ENCODE measurements around the gene ZNF821. TPM values are rescaled to one million over a fixed set of nuclear protein-coding genes. Genes with fewer than 3 reads are reported as not detected.
"Not testable (repeated sequence)": the region's sequence is repeated elsewhere in the genome, so short reads cannot be mapped to it uniquely, and the experiment has no call there.

ZNF821 gene
- total RNA-seq, 1 donor from 2014 or later, result 7.9 TPM

DNA sequence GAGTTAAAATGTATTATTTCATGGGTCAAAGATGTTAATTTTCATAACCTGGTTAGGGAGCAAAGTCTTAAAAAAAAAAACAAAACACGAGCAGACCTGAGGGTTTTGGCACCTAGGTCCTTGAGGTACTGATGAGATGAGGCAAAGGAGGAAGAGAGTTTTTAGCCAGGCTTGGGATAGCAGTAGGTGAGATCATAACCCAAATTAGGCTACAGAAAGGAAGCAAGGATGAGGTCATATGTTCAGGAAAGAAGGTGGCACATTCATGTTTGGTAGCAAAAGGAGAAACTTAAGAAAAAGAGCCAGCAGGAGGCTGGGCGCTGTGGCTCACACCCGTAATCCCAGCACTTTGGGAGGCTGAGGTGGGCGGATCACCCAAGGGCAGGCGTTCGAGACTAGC lies 35.4 kb downstream of the ZNF821 start:
- no peak overlapping the region for H3K27ac Mint-ChIP-seq
- H3K4me1 Mint-ChIP-seq (ENCODE audit: low read depth), result peaks cover 22% of the 10 kb centered on the region
- intact Hi-C loops (cut with micrococcal nuclease), result no loop called here
- DNase-seq (ENCODE audit: low spot score), result no peak
- no peaks in the 10 kb centered on the region for H3K9me3 Mint-ChIP-seq
- no peak overlapping the region for H3K4me3 Mint-ChIP-seq (ENCODE audit: low read depth)
- no peaks in the 10 kb centered on the region for H3K27me3 Mint-ChIP-seq (ENCODE audit: low read depth)
- peaks cover 40% of the 10 kb centered on the region for H3K36me3 Mint-ChIP-seq (ENCODE audit: low read depth)

- peaks cover 26% of the 10 kb centered on the region for H3K4me1 Mint-ChIP-seq (ENCODE audit: low read depth)
- no peaks in the 10 kb centered on the region for H3K9me3 Mint-ChIP-seq
- no peak for DNase-seq (ENCODE audit: low spot score)
- H3K36me3 Mint-ChIP-seq (ENCODE audit: low read depth), result peaks cover 34% of the 10 kb centered on the region
- H3K4me3 Mint-ChIP-seq (ENCODE audit: low read depth), result peak overlapping the region; percentile 89
- H3K27ac Mint-ChIP-seq, result peak overlapping the region; percentile 73
- intact Hi-C loops (cut with micrococcal nuclease), result no loop called here
- H3K27me3 Mint-ChIP-seq (ENCODE audit: low read depth), result no peaks in the 10 kb centered on the region
Measured at GRCh38 chr16:71847096-71847495, 36.9 kb downstream of the ZNF821 start.

GRCh38 chr16:71846431-71846830 lies 37.6 kb downstream of the ZNF821 start:
- Mint-ChIP-seq H3K4me1 (ENCODE audit: low read depth) (peaks cover 27% of the 10 kb centered on the region), H3K27ac (peak overlapping the region; percentile 73), H3K4me3 (ENCODE audit: low read depth) (peak overlapping the region; percentile 89), H3K9me3 (no peaks in the 10 kb centered on the region), H3K36me3 (ENCODE audit: low read depth) (peaks cover 29% of the 10 kb centered on the region), H3K27me3 (ENCODE audit: low read depth) (no peaks in the 10 kb centered on the region)
- peak; percentile 16 for DNase-seq (ENCODE audit: low spot score)
- intact Hi-C loops (cut with micrococcal nuclease), result loop anchor here (1.0 kb wide), 1 partner anchor 49 kb away; the partner anchor contains the start of gene IST1

GRCh38 chr16:71845639-71846430 lies 38.1 kb downstream of the ZNF821 start, which contains the start of gene ATXN1L:
Gene ATXN1L, plus strand, starts transcription at chr16:71845976. Its CDS starts 3,765 bp downstream, at chr16:71849741.
- intact Hi-C loops (cut with micrococcal nuclease), result loop anchor here (1.0 kb wide), 1 partner anchor 49 kb away; the partner anchor contains the start of gene IST1
- no peaks in the 10 kb centered on the region for H3K27me3 Mint-ChIP-seq (ENCODE audit: low read depth)
- peak within 1 kb of the TSS; percentile 89 for H3K4me3 Mint-ChIP-seq (ENCODE audit: low read depth)
- DNase-seq (ENCODE audit: low spot score), result peak; percentile 92
- H3K9me3 Mint-ChIP-seq, result no peaks in the 10 kb centered on the region
- peaks cover 26% of the 10 kb centered on the region for H3K36me3 Mint-ChIP-seq (ENCODE audit: low read depth)
- H3K4me1 Mint-ChIP-seq (ENCODE audit: low read depth), result peaks cover 27% of the 10 kb centered on the region
- peak within 1 kb of the TSS; percentile 94 for H3K27ac Mint-ChIP-seq

DNA sequence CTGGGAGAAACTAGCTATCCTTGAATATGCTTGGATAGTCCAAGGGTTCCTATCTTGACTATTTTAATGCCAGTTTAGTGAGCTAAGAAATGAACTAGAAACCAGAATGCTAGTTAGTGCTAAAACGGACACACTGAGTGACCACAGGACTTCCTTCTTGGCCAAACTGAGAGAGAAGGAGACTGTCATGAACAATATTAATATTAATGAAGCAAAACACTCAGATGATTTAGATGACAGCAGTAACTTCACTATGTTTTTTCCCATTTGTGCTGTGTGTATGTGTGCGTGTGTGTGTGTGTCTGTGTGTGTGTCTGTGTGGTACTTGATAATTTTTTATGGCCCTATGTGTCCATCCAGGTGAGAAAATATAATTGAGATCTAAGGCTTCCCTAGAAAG lies 40.4 kb downstream of the ZNF821 start:
- no peak overlapping the region for H3K4me3 Mint-ChIP-seq (ENCODE audit: low read depth)
- no peaks in the 10 kb centered on the region for H3K27me3 Mint-ChIP-seq (ENCODE audit: low read depth)
- no peak for DNase-seq (ENCODE audit: low spot score)
- peaks cover 27% of the 10 kb centered on the region for H3K4me1 Mint-ChIP-seq (ENCODE audit: low read depth)
- no peaks in the 10 kb centered on the region for H3K9me3 Mint-ChIP-seq
- no peak overlapping the region for H3K27ac Mint-ChIP-seq
- H3K36me3 Mint-ChIP-seq (ENCODE audit: low read depth), result peaks cover 9% of the 10 kb centered on the region
- intact Hi-C loops (cut with micrococcal nuclease), result loop anchor here (2.0 kb wide), 1 partner anchor 37 kb away; no protein-coding TSS in a partner anchor

DNA sequence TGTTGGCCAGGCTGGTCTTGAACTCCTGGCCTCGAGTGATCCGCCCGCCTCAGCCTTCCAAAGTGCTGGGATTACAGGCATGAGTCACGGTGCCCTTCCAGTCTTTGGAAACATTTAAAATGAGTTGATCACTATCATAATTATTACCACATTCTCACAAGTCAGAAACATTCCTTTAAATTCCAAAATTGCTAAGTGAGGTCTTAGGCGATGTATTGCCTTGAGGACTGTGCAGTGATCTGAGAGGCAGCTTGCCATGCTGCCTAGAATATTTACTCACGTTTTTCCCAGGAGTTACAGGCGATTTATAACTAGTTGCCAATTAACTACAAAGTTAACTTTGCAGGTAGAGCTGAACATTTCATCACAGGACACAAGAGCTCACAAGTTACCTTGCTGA lies 43.9 kb downstream of the ZNF821 start:
- H3K36me3 Mint-ChIP-seq (ENCODE audit: low read depth), result peaks cover 2% of the 10 kb centered on the region
- no peaks in the 10 kb centered on the region for H3K27me3 Mint-ChIP-seq (ENCODE audit: low read depth)
- no peak overlapping the region for H3K4me3 Mint-ChIP-seq (ENCODE audit: low read depth)
- no peak for DNase-seq (ENCODE audit: low spot score)
- intact Hi-C loops (cut with micrococcal nuclease), result no loop called here
- peaks cover 11% of the 10 kb centered on the region for H3K4me1 Mint-ChIP-seq (ENCODE audit: low read depth)
- H3K9me3 Mint-ChIP-seq, result no peaks in the 10 kb centered on the region
- no peak overlapping the region for H3K27ac Mint-ChIP-seq

- Mint-ChIP-seq H3K4me3 (ENCODE audit: low read depth) (no peak overlapping the region), H3K9me3 (no peaks in the 10 kb centered on the region), H3K4me1 (ENCODE audit: low read depth) (peaks cover 7% of the 10 kb centered on the region), H3K27ac (no peak overlapping the region), H3K27me3 (ENCODE audit: low read depth) (no peaks in the 10 kb centered on the region), H3K36me3 (ENCODE audit: low read depth) (no peaks in the 10 kb centered on the region)
- intact Hi-C loops (cut with micrococcal nuclease), result no loop called here
- DNase-seq (ENCODE audit: low spot score), result no peak
Measured at GRCh38 chr16:71837150-71837549, 46.8 kb downstream of the ZNF821 start.

- Mint-ChIP-seq H3K27me3 (ENCODE audit: low read depth) (no peaks in the 10 kb centered on the region), H3K9me3 (no peaks in the 10 kb centered on the region), H3K4me1 (ENCODE audit: low read depth) (peaks cover 5% of the 10 kb centered on the region), H3K36me3 (ENCODE audit: low read depth) (no peaks in the 10 kb centered on the region), H3K27ac (no peak overlapping the region), H3K4me3 (ENCODE audit: low read depth) (no peak overlapping the region)
- intact Hi-C loops (cut with micrococcal nuclease), result no loop called here
- no peak for DNase-seq (ENCODE audit: low spot score)
Measured at GRCh38 chr16:71834291-71834690, 49.7 kb downstream of the ZNF821 start.

GRCh38 chr16:71832112-71832511 lies 51.9 kb downstream of the ZNF821 start:
- H3K27ac Mint-ChIP-seq; DNase-seq (ENCODE audit: low spot score); H3K36me3 Mint-ChIP-seq (ENCODE audit: low read depth); H3K4me3 Mint-ChIP-seq (ENCODE audit: low read depth); H3K27me3 Mint-ChIP-seq (ENCODE audit: low read depth); intact Hi-C loops (cut with micrococcal nuclease); H3K4me1 Mint-ChIP-seq (ENCODE audit: low read depth); H3K9me3 Mint-ChIP-seq: not testable (repeated sequence)

GRCh38 chr16:71831698-71832097 lies 52.3 kb downstream of the ZNF821 start:
- H3K36me3 Mint-ChIP-seq (ENCODE audit: low read depth); intact Hi-C loops (cut with micrococcal nuclease); H3K27me3 Mint-ChIP-seq (ENCODE audit: low read depth); DNase-seq (ENCODE audit: low spot score); H3K27ac Mint-ChIP-seq; H3K9me3 Mint-ChIP-seq; H3K4me1 Mint-ChIP-seq (ENCODE audit: low read depth); H3K4me3 Mint-ChIP-seq (ENCODE audit: low read depth): not testable (repeated sequence)

GRCh38 chr16:71830359-71830758 lies 53.6 kb downstream of the ZNF821 start:
- H3K4me1 Mint-ChIP-seq (ENCODE audit: low read depth), result peaks cover 11% of the 10 kb centered on the region
- no peak for DNase-seq (ENCODE audit: low spot score)
- peaks cover 8% of the 10 kb centered on the region for H3K36me3 Mint-ChIP-seq (ENCODE audit: low read depth)
- peaks cover 8% of the 10 kb centered on the region for H3K9me3 Mint-ChIP-seq
- no peak overlapping the region for H3K4me3 Mint-ChIP-seq (ENCODE audit: low read depth)
- intact Hi-C loops (cut with micrococcal nuclease), result no loop called here
- H3K27me3 Mint-ChIP-seq (ENCODE audit: low read depth), result no peaks in the 10 kb centered on the region
- no peak overlapping the region for H3K27ac Mint-ChIP-seq

DNA sequence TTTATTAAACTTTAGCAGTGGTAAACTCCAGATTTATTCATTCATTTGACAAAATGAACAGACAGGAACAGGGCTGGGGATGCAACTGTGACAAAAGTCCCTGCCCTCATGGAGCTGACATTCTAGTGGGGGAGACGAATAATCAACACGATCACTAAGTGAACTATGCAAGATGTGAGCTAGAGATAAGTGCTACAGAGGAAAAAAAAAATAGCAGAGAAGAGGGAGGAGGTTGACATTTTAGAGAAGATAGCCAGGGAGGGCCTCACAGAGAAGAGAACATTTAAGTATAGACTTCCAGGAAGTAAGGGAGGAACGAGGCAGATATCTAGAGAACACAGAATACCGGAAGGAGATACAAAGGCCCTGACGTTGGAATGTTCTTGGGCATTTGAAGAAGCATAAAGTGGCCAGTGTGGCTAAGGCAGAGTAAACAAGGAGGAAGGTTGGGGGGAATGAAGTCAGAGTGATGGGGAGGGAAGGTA lies 57.4 kb downstream of the ZNF821 start:
- Mint-ChIP-seq H3K9me3 (peaks cover 8% of the 10 kb centered on the region), H3K27ac (peak overlapping the region; percentile 26), H3K4me3 (ENCODE audit: low read depth) (no peak overlapping the region), H3K36me3 (ENCODE audit: low read depth) (peaks cover 8% of the 10 kb centered on the region), H3K27me3 (ENCODE audit: low read depth) (no peaks in the 10 kb centered on the region), H3K4me1 (ENCODE audit: low read depth) (peaks cover 7% of the 10 kb centered on the region)
- intact Hi-C loops (cut with micrococcal nuclease), result no loop called here
- DNase-seq (ENCODE audit: low spot score), result no peak

- peak overlapping the region; percentile 86 for H3K27ac Mint-ChIP-seq
- not testable (repeated sequence) for DNase-seq (ENCODE audit: low spot score); H3K36me3 Mint-ChIP-seq (ENCODE audit: low read depth); H3K27me3 Mint-ChIP-seq (ENCODE audit: low read depth); H3K9me3 Mint-ChIP-seq
- H3K4me1 Mint-ChIP-seq (ENCODE audit: low read depth), result peaks cover 15% of the 10 kb centered on the region
- peak overlapping the region; percentile 17 for H3K4me3 Mint-ChIP-seq (ENCODE audit: low read depth)
- intact Hi-C loops (cut with micrococcal nuclease), result loop anchor here (2.0 kb wide), 1 partner anchor 78 kb away; the partner anchor contains the start of gene IST1
Measured at GRCh38 chr16:71817155-71817500, 66.9 kb downstream of the ZNF821 start.
